Colonic mucosa (tissue), 4 donors: ENCODE measurements around the gene FREM3. TPM values are rescaled to one million over a fixed set of nuclear protein-coding genes. Genes with fewer than 3 reads are reported as not detected.

Source experiments
- DNase-seq: peaks from one replicate; pipeline ENCODE4 v3.0.0-alpha.2; 2020
- H3K27ac ChIP-seq: fragments of 200-600 bp; one replicate; pipeline ENCODE4 v1.8.0; 2021
- H3K27me3 ChIP-seq: fragments of 200-600 bp; one replicate; pipeline ENCODE4 v1.8.0; 2021
- H3K36me3 ChIP-seq: fragments of 200-600 bp; one replicate; pipeline ENCODE4 v1.8.0; 2021
- H3K4me1 ChIP-seq: fragments of 200-600 bp; one replicate; pipeline ENCODE4 v1.8.0; 2021; ENCODE audit warnings: mild to moderate bottlenecking
- H3K4me3 ChIP-seq: fragments of 200-600 bp; one replicate; pipeline ENCODE4 v1.8.0; 2021
- H3K9ac ChIP-seq, 2 donors: one replicate each; pipeline ENCODE4 v1.7.0; 2013; ENCODE audit warnings: control low read depth in 2 of 2, low read depth in 2 of 2, low read length in 2 of 2
- H3K9me3 ChIP-seq: fragments of 200-600 bp; one replicate; pipeline ENCODE4 v1.8.0; 2021
- intact Hi-C: fragments of 100-400 bp; cut with DNase I; formaldehyde crosslinking; loops from one replicate; pipeline ENCODE4 v1.14.1; 2022
- total RNA-seq, 2 donors: library from RNA; stranded (reverse); fragmentation: NEBNext Ultra II Directional in 1 of 2; extraction: Animal tissue kit (Norgen Biotek cat#: 25700) in 1 of 2; gene quantifications; one replicate each; pipeline ENCODE4 v1.2.1, GENCODE V29; 2021
- TF ChIP-seq, protein P1 (sequence below): fragments of 200-600 bp; IDR thresholded peaks from one replicate; pipeline ENCODE4 v1.8.0; 2022; ENCODE audit warnings: antibody characterized with exemption, mild to moderate bottlenecking
- donor health status: healthy.
- donor health status: DM: no; HTN: no; CAD: no.
- donor health status: DM: no; HTN: no; CAD: no.

FREM3 gene
- total RNA-seq, 2 donors from 2014 or later: 0.05 TPM; not detected in 1

DNA sequence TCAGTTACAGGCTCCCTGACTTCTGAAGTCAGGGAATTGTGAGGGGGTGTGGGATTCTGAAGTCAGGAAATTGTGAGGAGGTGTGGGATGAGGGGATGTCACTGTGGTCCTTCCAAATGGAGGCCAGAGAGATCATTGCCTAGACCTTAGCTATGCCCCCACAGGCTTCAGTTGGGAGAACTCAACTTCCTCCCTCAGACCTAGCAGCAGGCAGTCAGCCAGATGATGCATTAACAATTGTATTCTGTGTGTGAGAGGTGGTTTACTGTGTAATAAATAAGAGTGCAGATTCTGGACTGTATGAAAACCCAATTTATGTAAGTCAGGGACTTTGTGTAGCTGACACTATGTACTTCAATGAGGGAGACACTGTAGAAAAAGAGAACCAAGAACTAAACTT is 65.7 kb downstream of the FREM3 start:
- intact Hi-C loops: no loop called here
- H3K9me3 ChIP-seq: no peaks in the 10 kb centered on the region
- H3K9ac ChIP-seq: no peak overlapping the region
- H3K36me3 ChIP-seq: no peaks in the 10 kb centered on the region
- no peak overlapping the region for H3K27ac ChIP-seq
- TF ChIP-seq, protein P1, sequence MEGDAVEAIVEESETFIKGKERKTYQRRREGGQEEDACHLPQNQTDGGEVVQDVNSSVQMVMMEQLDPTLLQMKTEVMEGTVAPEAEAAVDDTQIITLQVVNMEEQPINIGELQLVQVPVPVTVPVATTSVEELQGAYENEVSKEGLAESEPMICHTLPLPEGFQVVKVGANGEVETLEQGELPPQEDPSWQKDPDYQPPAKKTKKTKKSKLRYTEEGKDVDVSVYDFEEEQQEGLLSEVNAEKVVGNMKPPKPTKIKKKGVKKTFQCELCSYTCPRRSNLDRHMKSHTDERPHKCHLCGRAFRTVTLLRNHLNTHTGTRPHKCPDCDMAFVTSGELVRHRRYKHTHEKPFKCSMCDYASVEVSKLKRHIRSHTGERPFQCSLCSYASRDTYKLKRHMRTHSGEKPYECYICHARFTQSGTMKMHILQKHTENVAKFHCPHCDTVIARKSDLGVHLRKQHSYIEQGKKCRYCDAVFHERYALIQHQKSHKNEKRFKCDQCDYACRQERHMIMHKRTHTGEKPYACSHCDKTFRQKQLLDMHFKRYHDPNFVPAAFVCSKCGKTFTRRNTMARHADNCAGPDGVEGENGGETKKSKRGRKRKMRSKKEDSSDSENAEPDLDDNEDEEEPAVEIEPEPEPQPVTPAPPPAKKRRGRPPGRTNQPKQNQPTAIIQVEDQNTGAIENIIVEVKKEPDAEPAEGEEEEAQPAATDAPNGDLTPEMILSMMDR: no peak
- no peaks in the 10 kb centered on the region for H3K27me3 ChIP-seq
- DNase-seq: no peak
- no peak overlapping the region for H3K4me3 ChIP-seq
- H3K4me1 ChIP-seq: no peaks in the 10 kb centered on the region

DNA sequence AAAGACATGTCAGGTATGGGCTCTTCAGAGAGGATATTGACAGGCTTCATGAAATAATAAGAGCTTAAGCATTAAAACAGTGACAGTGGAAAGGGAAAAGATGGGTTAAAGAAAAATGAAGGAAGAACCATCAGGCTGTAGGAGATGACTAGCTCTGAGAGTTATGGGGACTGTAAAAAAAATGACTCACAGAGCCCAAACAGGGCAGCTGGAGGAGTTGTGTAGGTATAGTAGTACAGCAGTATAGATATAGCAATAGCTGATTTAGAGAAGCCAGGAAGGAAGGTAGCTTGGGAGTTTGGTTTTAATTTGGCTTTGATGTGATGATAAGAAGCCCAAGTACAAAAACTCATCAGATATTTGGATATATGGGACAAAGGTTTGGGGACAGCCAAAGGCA is 66.6 kb downstream of the FREM3 start:
- Histone ChIP-seq H3K9me3 (no peaks in the 10 kb centered on the region), H3K4me3 (no peak overlapping the region), H3K4me1 (no peaks in the 10 kb centered on the region), H3K9ac (no peak overlapping the region), H3K27me3 (no peaks in the 10 kb centered on the region), H3K36me3 (no peaks in the 10 kb centered on the region), H3K27ac (no peak overlapping the region)
- DNase-seq: no peak
- TF ChIP-seq, protein P1: no peak
- intact Hi-C loops: no loop called here

DNA sequence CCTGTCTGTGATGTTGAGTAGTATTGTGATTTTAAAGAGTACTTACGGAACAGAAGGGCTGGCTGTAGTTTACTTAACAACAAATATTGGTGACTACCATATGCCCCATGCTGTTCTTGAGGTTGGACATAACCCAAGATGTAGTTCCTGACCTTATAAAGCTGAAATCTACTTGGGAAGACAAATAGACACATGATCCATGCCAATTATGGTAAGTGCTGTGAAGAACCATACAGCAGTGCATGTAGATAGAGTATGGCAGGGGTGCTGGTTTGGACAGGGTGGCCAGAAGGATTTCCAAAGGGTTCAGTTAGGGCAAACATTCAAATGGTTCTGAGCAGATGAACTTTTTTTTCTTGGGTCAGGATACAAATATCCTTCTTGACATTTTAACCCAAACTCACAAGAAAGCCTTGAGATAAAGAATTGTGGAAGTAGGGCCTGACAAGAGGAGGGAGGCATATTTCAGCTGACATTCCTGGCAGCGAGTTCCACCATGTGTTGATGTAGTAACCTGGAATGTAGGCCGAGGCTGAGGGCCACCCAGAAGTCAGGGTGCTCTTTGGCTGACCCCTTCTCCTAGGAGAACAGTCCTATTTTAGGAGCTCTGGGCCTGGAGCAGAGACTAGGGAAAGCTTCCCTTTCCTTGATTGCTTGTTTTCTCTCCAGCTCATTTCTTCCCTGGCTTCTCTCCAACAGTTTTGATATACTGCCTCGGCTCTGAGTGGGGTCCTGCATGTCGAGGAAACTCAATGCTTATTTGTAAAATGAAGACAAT is 74.2 kb downstream of the FREM3 start:
- Histone ChIP-seq H3K9me3 (no peaks in the 10 kb centered on the region), H3K4me3 (no peak overlapping the region), H3K27ac (no peak overlapping the region), H3K9ac (no peak overlapping the region), H3K27me3 (no peaks in the 10 kb centered on the region), H3K4me1 (no peaks in the 10 kb centered on the region), H3K36me3 (no peaks in the 10 kb centered on the region)
- TF ChIP-seq, protein P1: no peak
- intact Hi-C loops: no loop called here
- DNase-seq: peak; percentile 29

DNA sequence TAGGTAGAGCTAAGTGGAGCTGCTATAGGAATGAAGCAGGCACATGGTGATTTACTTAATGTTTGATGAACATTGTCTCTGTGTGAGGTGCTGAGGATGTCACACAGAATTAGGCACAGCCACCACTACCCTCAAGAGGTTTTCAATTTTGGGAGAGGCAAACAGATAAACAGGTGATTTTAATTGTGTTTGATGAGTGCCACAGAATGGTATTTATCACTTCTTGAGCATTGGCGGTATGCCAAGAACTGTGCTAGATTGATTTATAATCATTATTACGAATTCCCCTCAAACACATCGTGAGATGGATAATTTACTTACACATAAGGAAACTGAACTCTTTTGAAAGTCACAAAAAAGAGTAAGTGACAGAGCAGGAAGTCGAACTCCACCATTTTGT is 74.8 kb downstream of the FREM3 start:
- H3K4me1 ChIP-seq: no peaks in the 10 kb centered on the region
- no peak for DNase-seq
- H3K27ac ChIP-seq: no peak overlapping the region
- H3K27me3 ChIP-seq: no peaks in the 10 kb centered on the region
- no peaks in the 10 kb centered on the region for H3K36me3 ChIP-seq
- TF ChIP-seq, protein P1: no peak
- intact Hi-C loops: no loop called here
- no peaks in the 10 kb centered on the region for H3K9me3 ChIP-seq
- no peak overlapping the region for H3K9ac ChIP-seq
- no peak overlapping the region for H3K4me3 ChIP-seq

DNA sequence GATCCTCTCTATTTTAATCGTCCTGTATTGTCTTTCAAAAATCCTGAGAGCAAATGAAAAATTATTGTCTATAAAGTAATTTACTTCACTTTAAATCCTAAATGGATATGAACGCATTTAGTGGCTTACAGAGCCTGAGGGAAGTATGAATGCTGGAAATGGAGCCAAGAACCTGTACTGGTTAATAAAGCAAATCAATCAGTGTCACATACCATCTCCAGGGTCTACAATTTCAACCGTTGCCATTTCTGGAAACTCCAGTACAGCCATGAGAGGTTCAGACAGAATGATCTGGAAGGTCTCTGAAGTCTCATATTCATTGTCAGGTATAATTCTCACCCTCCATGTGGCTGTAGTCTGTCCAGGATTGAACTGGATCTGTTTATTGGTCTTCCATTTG is 76.6 kb downstream of the FREM3 start:
- no peak for DNase-seq
- Histone ChIP-seq H3K4me3 (no peak overlapping the region), H3K36me3 (no peaks in the 10 kb centered on the region), H3K9ac (no peak overlapping the region), H3K4me1 (no peaks in the 10 kb centered on the region), H3K9me3 (no peaks in the 10 kb centered on the region), H3K27ac (no peak overlapping the region), H3K27me3 (no peaks in the 10 kb centered on the region)
- intact Hi-C loops: no loop called here
- TF ChIP-seq, protein P1: no peak
